ENCODE measurements around the gene DHRS1.

Gene DHRS1

GRCh38 chr14:24308342-24309124 lies 9.0 kb upstream of the DHRS1 start:
- no peak for DNase-seq

GRCh38 chr14:24307575-24308341 lies 8.2 kb upstream of the DHRS1 start, which contains the start of gene CIDEB:
CIDEB (minus strand) TSS chr14:24307977; CDS start chr14:24307858, 119 bp downstream.
- peak; percentile 61 for DNase-seq

GRCh38 chr14:24307156-24307574 lies 7.6 kb upstream of the DHRS1 start:
- no peak for DNase-seq

GRCh38 chr14:24304019-24304387 lies 4.4 kb upstream of the DHRS1 start:
- no peak for DNase-seq

- DNase-seq, result no peak
These were observed 873 bp upstream of the DHRS1 start for GRCh38 chr14:24300326-24300980.

- DNase-seq, result peak; percentile 45
These were observed 707 bp downstream of the DHRS1 start for GRCh38 chr14:24298892-24299254.

- peak; percentile 64 for DNase-seq
These were observed 2.2 kb downstream of the DHRS1 start for GRCh38 chr14:24297190-24297964.

- peak; percentile 91 for DNase-seq
These were observed 3.0 kb downstream of the DHRS1 start for GRCh38 chr14:24296341-24297157.

GRCh38 chr14:24293525-24293924 lies 6.1 kb downstream of the DHRS1 start:
- no peak for DNase-seq

- DNase-seq, result no peak
These were observed 7.3 kb downstream of the DHRS1 start for GRCh38 chr14:24292118-24292807.

- DNase-seq, result no peak
These were observed 8.0 kb downstream of the DHRS1 start for GRCh38 chr14:24291446-24292117.

GRCh38 chr14:24290746-24291145 lies 8.8 kb downstream of the DHRS1 start:
- no peak for DNase-seq

- no peak for DNase-seq
These were observed 9.8 kb downstream of the DHRS1 start for GRCh38 chr14:24289649-24290280.

GRCh38 chr14:24286996-24287395 lies 12.6 kb downstream of the DHRS1 start:
- DNase-seq, result no peak

GRCh38 chr14:24285351-24285750 lies 14.2 kb downstream of the DHRS1 start:
- DNase-seq, result no peak

GRCh38 chr14:24284501-24285035 lies 15.0 kb downstream of the DHRS1 start:
- no peak for DNase-seq

GRCh38 chr14:24283796-24284460 lies 15.7 kb downstream of the DHRS1 start:
- DNase-seq, result no peak

- no peak for DNase-seq
These were observed 16.8 kb downstream of the DHRS1 start for GRCh38 chr14:24282736-24283135.

- DNase-seq, result no peak
These were observed 17.9 kb downstream of the DHRS1 start for GRCh38 chr14:24281636-24282035.

Data from kidney glomerular epithelial cell (primary cell).